Lower leg skin (tissue), 4 donors: ENCODE measurements around the gene DNAH7. TPM values are rescaled to one million over a fixed set of nuclear protein-coding genes. Genes with fewer than 3 reads are reported as not detected.
"Not testable (repeated sequence)": the region's sequence is repeated elsewhere in the genome, so short reads cannot be mapped to it uniquely, and the experiment has no call there.

Experiments used
- DNase-seq, 2 donors: peaks; one replicate each; pipeline ENCODE4 v3.0.0-alpha.2; 2019; ENCODE audit warnings: low spot score in 2 of 2
- H3K4me3 ChIP-seq: fragments of 200-600 bp; sonication (generic); 2 replicates; pipeline ENCODE4 v1.5.1; 2017; ENCODE audit warnings: mild to moderate bottlenecking, low read depth; ENCODE audit not compliant: poor library complexity, severe bottlenecking
- POLR2A ChIP-seq, 2 donors: fragments of 450-650 bp; IDR thresholded peaks; one replicate each; pipeline ENCODE4 v1.6.1; 2016 to 2017; ENCODE audit warnings: antibody characterized with exemption in 2 of 2, mild to moderate bottlenecking in 1 of 2, moderate library complexity in 1 of 2
- WGBS, 2 donors: methylation state at CpG; one replicate each; pipeline ENCODE4 v1.1.5; 2018; 5-methylcytosine and 5-hydroxymethylcytosine counted together
- intact Hi-C: fragments of 100-400 bp; cut with DNase I; formaldehyde crosslinking; loops from one replicate; pipeline ENCODE4 v1.15.0; 2023; ENCODE audit warnings: low total_unique reads
- total RNA-seq, 4 donors: library from RNA; depleted of rRNA; stranded (reverse); fragments of >200 nt; gene quantifications; one replicate each; pipeline ENCODE4 v1.1.0, GENCODE V29; 2016
- TF ChIP-seq, protein P1 (sequence below), 3 donors: fragments of 450-650 bp; IDR thresholded peaks; one replicate each; pipeline ENCODE4 v1.5.1; 2016; ENCODE audit warnings: antibody characterized with exemption in 3 of 3, mild to moderate bottlenecking in 3 of 3, moderate library complexity in 2 of 3

DNAH7 gene
- total RNA-seq, 4 donors from 2014 or later: 0.08 to 0.34 (median 0.17) TPM

GRCh38 chr2:195929531-195929930, 139.1 kb downstream of the DNAH7 start:
- intact Hi-C loops: no loop called here

GRCh38 chr2:195925120-195925519, 143.5 kb downstream of the DNAH7 start:
- H3K4me3 ChIP-seq: no peak overlapping the region
- no peak for TF ChIP-seq POLR2A (IDR thresholded peaks at IDR 0.05)
- TF ChIP-seq, protein P1, sequence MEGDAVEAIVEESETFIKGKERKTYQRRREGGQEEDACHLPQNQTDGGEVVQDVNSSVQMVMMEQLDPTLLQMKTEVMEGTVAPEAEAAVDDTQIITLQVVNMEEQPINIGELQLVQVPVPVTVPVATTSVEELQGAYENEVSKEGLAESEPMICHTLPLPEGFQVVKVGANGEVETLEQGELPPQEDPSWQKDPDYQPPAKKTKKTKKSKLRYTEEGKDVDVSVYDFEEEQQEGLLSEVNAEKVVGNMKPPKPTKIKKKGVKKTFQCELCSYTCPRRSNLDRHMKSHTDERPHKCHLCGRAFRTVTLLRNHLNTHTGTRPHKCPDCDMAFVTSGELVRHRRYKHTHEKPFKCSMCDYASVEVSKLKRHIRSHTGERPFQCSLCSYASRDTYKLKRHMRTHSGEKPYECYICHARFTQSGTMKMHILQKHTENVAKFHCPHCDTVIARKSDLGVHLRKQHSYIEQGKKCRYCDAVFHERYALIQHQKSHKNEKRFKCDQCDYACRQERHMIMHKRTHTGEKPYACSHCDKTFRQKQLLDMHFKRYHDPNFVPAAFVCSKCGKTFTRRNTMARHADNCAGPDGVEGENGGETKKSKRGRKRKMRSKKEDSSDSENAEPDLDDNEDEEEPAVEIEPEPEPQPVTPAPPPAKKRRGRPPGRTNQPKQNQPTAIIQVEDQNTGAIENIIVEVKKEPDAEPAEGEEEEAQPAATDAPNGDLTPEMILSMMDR (IDR thresholded peaks at IDR 0.05): no peak
- no peak for DNase-seq
- WGBS, 2 donors: 87 to 88% methylated on average over 3 of the region's 3 CpGs
- intact Hi-C loops: no loop called here

More at GRCh38 chr2:195929531-195929930, 139.1 kb downstream of the DNAH7 start:
- no peak for DNase-seq
- TF ChIP-seq, protein P1 (IDR thresholded peaks at IDR 0.05): no peak
- no peak for TF ChIP-seq POLR2A (IDR thresholded peaks at IDR 0.05)
- no peak overlapping the region for H3K4me3 ChIP-seq
- WGBS, 2 donors: 92% methylated on average over 1 of the region's 1 CpG

GRCh38 chr2:195923889-195924288, 144.7 kb downstream of the DNAH7 start:
- 91 to 92% methylated on average over 1 of the region's 1 CpG for WGBS, 2 donors
- no peak for TF ChIP-seq POLR2A (IDR thresholded peaks at IDR 0.05)
- TF ChIP-seq, protein P1 (IDR thresholded peaks at IDR 0.05): no peak
- H3K4me3 ChIP-seq: no peak overlapping the region
- intact Hi-C loops: no loop called here
- DNase-seq: no peak

DNA sequence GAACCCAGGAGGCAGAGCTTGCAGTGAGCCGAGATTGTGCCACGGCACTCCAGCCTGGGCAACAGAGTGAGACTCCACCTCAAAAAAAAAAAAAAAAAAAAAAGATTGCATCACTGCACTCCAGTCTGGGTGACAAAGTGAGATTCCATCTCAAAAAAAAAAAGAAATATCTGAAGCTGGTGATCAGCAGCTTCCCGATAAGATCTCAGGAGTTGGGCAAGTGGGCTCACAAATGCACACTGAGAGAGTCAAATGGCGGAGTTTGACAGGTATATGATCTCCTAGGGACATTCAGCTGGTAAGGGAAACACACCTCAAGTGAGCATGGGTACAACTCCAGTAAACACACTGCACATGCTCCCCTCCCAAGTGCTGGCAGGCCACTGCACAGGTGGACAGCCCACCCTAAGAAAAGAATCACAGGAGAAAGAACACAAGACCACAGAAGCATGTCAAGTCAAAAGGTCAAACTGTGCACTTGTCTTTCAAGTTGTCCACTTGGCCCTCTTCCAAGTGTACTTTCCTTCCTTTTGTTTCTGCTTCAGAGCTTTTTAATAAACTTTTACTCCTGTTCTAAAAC, 151.5 kb downstream of the DNAH7 start:
- WGBS, 2 donors: 90 to 94% methylated on average over 4 of the region's 4 CpGs
- H3K4me3 ChIP-seq, DNase-seq, intact Hi-C loops: not testable (repeated sequence)

- intact Hi-C loops: no loop called here
- no peak overlapping the region for H3K4me3 ChIP-seq
- 79 to 88% methylated on average over 4 of the region's 4 CpGs for WGBS, 2 donors
- TF ChIP-seq POLR2A (IDR thresholded peaks at IDR 0.05): no peak
- TF ChIP-seq, protein P1 (IDR thresholded peaks at IDR 0.05): no peak
- DNase-seq: no peak
Observed at GRCh38 chr2:195912079-195912478, 156.6 kb downstream of the DNAH7 start.

DNA sequence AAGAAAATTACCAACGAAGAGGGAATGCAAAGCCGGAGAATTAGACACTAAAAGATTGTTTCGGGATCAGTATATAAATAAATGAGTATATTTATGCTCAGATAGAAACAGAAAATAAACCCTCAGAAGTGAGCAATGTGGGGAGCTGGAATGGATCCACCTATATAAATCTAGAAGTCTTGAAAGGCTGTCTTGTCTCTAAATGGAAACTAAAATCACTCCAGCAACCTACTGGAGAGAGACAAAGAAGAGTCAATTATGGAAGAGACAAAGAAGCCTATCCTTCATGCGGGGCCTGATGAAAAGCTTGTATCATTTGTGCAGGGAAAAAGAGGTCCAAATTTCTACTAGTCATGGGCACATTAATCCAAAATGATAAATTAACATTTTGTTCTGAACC, 158.1 kb downstream of the DNAH7 start:
- intact Hi-C loops: no loop called here
- no peak overlapping the region for H3K4me3 ChIP-seq
- DNase-seq: no peak
- 86 to 88% methylated on average over 4 of the region's 4 CpGs for WGBS, 2 donors
- TF ChIP-seq, protein P1 (IDR thresholded peaks at IDR 0.05): no peak
- no peak for TF ChIP-seq POLR2A (IDR thresholded peaks at IDR 0.05)
